Measurements from ENCODE around the gene SLC44A4.

SLC44A4 gene

DNA sequence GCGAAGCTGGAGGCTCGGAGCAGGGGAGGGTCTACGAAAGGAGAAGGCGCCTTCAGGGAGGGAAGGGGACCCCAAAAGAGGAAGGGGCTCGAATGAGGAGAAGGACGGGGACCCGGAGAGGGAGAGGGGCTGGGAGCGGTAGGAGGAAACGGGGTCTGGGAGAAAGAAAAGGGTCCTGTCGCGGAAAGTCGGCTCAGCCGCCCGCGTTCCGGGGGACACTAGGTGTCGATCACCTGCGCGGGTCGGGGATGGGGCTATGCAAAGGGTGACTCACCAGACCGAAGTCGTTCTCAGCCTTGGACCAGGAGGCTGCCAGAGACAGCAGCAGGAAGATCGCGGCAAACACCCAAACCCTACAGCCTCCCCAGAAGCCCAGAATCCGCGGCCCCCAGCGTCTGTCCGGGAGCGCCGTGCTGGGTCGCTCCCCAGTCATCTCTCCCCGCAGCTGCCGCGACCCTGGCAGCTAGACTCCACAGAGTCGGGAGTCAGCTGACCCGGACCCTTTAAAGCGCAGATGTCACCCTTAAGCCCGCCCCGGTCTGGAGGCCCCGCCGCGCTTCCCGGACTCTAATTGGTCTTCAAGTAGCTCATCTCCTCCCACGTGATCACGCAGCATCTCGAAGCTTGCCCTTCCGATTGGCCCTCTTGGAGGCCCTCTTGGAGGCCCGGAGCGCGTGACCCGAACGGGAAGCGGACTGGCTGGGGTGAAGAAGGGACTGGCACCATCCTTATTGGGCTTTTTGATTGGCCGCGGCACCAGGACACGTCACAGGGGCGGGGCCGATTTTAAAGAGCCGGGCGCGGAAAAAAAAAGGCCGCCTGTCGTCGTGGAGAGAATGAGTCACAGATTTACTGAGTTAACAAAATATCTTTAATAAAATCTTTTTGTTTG lies 16.2 kb downstream of the SLC44A4 start, which contains the start of gene NEU1:
NEU1 (minus strand) TSS at position 478 of the 892 bp plus-strand sequence; CDS start at position 433, 45 bp downstream.
- TF ChIP-seq, protein P1, sequence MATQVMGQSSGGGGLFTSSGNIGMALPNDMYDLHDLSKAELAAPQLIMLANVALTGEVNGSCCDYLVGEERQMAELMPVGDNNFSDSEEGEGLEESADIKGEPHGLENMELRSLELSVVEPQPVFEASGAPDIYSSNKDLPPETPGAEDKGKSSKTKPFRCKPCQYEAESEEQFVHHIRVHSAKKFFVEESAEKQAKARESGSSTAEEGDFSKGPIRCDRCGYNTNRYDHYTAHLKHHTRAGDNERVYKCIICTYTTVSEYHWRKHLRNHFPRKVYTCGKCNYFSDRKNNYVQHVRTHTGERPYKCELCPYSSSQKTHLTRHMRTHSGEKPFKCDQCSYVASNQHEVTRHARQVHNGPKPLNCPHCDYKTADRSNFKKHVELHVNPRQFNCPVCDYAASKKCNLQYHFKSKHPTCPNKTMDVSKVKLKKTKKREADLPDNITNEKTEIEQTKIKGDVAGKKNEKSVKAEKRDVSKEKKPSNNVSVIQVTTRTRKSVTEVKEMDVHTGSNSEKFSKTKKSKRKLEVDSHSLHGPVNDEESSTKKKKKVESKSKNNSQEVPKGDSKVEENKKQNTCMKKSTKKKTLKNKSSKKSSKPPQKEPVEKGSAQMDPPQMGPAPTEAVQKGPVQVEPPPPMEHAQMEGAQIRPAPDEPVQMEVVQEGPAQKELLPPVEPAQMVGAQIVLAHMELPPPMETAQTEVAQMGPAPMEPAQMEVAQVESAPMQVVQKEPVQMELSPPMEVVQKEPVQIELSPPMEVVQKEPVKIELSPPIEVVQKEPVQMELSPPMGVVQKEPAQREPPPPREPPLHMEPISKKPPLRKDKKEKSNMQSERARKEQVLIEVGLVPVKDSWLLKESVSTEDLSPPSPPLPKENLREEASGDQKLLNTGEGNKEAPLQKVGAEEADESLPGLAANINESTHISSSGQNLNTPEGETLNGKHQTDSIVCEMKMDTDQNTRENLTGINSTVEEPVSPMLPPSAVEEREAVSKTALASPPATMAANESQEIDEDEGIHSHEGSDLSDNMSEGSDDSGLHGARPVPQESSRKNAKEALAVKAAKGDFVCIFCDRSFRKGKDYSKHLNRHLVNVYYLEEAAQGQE (IDR thresholded peaks at IDR 0.05; ENCODE audit: insufficient read depth in 1 of 2, low read depth in 2 of 2, low read length in 2 of 2) = peak; percentile 49 to 58; a peak in 1 of 4 replicates
- TF ChIP-seq TAF1 (IDR thresholded peaks at IDR 0.05; ENCODE audit: borderline replicate concordance, insufficient read depth, low read length) = peak; percentile 92
- peak; percentile 100 for TF ChIP-seq SIN3A (IDR thresholded peaks at IDR 0.05; ENCODE audit: borderline replicate concordance, insufficient read depth, low read length)
- TF ChIP-seq FOXP2 (optimal IDR thresholded peaks at IDR 0.05; ENCODE audit: borderline replicate concordance, extremely low read depth, extremely low read length, insufficient read depth) = peak; percentile 75
- peak; percentile 99 for TF ChIP-seq POLR2AphosphoS5 (IDR thresholded peaks at IDR 0.05; ENCODE audit: low read depth, low read length)

DNA sequence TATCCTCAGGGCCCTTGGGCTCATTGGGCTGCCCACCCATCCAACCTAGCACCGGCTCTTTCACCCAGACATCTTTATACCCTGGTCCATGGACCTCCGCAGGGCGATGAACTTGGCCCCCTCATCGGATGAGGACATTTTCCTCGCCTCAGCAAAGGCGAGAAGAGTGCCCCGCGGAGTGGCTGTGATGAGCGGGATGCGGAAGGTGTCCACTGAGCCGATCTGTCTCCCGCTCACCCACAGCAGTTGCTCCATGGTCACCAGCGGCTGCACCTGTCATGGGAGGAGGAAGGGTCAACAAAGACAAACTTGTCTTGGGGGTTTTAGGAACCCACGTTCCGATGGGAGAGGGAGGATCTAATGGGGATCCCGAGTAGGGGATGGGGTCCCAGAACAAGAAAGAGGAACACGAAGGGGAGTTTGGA lies 16.9 kb downstream of the SLC44A4 start:
- TF ChIP-seq, protein P1 (IDR thresholded peaks at IDR 0.05; ENCODE audit: insufficient read depth in 1 of 2, low read depth in 2 of 2, low read length in 2 of 2) = no peak
- no peak for TF ChIP-seq SIN3A (IDR thresholded peaks at IDR 0.05; ENCODE audit: borderline replicate concordance, insufficient read depth, low read length)
- TF ChIP-seq POLR2AphosphoS5 (IDR thresholded peaks at IDR 0.05; ENCODE audit: low read depth, low read length) = no peak
- TF ChIP-seq FOXP2 (optimal IDR thresholded peaks at IDR 0.05; ENCODE audit: borderline replicate concordance, extremely low read depth, extremely low read length, insufficient read depth) = no peak
- no peak for TF ChIP-seq TAF1 (IDR thresholded peaks at IDR 0.05; ENCODE audit: borderline replicate concordance, insufficient read depth, low read length)

DNA sequence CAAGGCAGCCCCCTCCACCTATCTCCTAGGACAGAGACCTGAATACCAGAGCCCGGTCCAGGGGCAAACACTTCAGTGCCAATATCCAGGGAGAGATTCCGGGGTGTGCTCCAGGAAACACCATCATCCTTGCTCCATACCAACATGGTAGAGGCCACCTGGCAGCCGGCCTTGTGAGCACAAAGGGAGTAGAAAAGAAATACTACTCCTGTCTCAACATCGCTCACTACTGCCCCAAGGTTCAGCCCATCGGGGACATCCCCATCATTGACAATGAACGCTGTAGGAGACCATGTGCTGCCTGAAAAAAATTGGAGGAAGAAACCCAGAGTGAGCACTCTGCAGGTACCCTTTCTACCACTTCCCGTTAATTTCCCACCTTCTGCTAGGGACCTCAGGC lies 17.6 kb downstream of the SLC44A4 start:
- TF ChIP-seq FOXP2 (optimal IDR thresholded peaks at IDR 0.05; ENCODE audit: borderline replicate concordance, extremely low read depth, extremely low read length, insufficient read depth) (no peak), TAF1 (IDR thresholded peaks at IDR 0.05; ENCODE audit: borderline replicate concordance, insufficient read depth, low read length) (no peak), SIN3A (IDR thresholded peaks at IDR 0.05; ENCODE audit: borderline replicate concordance, insufficient read depth, low read length) (no peak), POLR2AphosphoS5 (IDR thresholded peaks at IDR 0.05; ENCODE audit: low read depth, low read length) (no peak)
- TF ChIP-seq, protein P1 (IDR thresholded peaks at IDR 0.05; ENCODE audit: insufficient read depth in 1 of 2, low read depth in 2 of 2, low read length in 2 of 2) = no peak

DNA sequence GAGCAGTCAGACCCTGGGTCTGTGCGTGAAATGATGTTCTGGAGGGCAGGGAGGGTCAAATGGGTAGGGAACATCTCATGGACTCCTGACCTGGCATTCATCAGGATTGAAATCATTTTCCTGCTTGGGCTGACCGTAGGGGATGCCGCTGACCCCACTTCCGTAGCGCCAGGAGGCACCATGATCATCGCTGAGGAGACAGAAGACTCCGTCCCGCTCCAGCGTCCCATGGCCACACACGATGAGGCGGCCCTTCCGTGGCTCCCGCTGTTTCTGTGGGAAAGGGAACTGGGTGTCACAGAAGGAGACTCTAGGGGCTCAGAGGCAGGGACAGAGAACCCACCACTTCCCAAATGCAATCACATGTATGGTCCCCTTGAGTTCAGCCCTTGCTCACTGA lies 18.4 kb downstream of the SLC44A4 start:
- no peak for TF ChIP-seq SIN3A (IDR thresholded peaks at IDR 0.05; ENCODE audit: borderline replicate concordance, insufficient read depth, low read length)
- no peak for TF ChIP-seq POLR2AphosphoS5 (IDR thresholded peaks at IDR 0.05; ENCODE audit: low read depth, low read length)
- TF ChIP-seq, protein P1 (IDR thresholded peaks at IDR 0.05; ENCODE audit: insufficient read depth in 1 of 2, low read depth in 2 of 2, low read length in 2 of 2) = no peak
- no peak for TF ChIP-seq FOXP2 (optimal IDR thresholded peaks at IDR 0.05; ENCODE audit: borderline replicate concordance, extremely low read depth, extremely low read length, insufficient read depth)
- no peak for TF ChIP-seq TAF1 (IDR thresholded peaks at IDR 0.05; ENCODE audit: borderline replicate concordance, insufficient read depth, low read length)

All from PFSK-1 (cell line).